GM18526 (cell line): Measurements from ENCODE around the gene GRK2.

ENCODE experiments used
- POLR2A ChIP-seq: IDR thresholded peaks from 3 replicates; pipeline ENCODE4 v1.6.1; 2011; ENCODE audit not compliant: insufficient read length; ENCODE audit errors: extremely low read depth

GRK2 gene

GRCh38 chr11:67295846-67296245 is 29.6 kb downstream of the GRK2 start:
- TF ChIP-seq POLR2A = no peak

DNA sequence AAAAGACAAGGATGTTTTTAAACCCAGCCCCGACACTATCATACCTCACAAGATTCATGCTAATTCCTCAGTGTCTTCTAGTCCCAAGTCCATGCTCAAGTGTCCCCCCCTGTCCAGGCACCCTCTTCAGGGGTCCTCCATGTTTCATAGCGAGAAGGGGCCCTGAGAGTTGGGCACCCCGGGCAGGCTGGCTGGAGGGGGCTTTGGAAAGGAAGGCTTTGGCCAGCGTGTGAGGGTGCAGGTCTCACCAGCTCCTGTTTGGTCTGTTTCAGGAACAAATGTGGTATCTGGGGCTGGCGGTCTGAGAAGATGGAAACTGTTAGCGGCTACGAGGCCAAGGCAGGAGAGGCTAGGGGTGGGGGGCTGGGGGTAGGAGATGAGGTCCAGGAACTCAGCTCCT is 32.5 kb downstream of the GRK2 start:
- TF ChIP-seq POLR2A = no peak

DNA sequence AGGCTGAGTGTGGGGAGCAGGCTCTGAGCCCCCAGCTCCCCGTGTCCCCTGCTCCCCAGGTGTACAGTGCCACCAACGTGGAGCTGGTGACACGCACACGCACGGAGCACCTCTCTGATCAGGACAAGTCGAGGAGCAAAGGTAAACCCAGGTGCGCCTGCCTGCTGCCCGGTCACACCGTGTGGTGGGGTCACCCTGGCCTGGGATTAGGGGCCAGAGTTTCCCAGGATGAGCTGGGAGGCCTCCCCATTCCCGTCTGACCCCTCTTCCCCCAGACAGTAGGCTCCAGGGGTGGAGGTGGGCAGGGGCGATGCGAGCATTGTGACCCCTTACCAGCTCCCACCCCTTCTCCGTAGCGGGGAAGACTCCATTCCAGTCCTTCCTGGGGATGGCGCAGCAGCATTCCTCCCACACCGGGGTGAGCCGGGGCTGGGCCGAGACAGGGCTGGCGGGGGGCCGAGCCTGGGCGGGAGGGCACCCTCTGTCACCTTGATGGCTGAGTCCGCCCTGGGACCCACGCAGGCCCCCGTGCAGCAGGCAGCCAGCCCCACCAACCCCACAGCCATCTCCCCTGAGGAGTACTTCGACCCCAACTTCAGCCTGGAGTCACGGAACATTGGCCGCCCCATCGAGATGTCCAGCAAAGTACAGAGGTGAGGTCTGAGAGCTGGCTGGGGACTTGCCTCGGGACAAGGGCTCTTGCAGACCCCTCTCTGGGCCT is 33.4 kb downstream of the GRK2 start:
- TF ChIP-seq POLR2A = no peak

DNA sequence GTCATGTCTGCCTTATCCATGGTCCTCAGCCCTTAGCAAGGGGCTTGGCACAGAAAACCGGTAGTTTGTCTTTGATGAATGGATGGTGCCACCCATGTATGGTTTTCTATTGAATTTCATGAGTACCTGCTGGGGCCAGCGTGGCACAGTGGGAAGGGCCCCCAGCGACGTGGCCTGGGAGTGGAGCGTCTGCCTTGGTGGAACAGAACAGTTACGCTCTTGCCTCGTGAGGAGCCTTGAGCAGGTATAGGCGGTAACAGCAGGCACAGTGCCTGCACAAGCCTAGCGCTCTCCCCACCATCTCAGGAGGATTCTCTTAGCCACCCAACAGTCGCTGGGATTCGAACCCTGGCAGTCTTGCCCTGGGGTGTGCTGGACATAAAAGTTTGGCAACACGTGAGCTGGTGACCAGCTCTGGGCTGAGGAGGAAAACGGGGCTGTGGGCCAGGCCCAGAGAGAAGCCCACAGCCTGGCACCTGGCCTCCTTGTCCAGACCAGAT is 34.0 kb downstream of the GRK2 start:
- TF ChIP-seq POLR2A = no peak

GRCh38 chr11:67300756-67301312 is 34.6 kb downstream of the GRK2 start:
- no peak for TF ChIP-seq POLR2A

DNA sequence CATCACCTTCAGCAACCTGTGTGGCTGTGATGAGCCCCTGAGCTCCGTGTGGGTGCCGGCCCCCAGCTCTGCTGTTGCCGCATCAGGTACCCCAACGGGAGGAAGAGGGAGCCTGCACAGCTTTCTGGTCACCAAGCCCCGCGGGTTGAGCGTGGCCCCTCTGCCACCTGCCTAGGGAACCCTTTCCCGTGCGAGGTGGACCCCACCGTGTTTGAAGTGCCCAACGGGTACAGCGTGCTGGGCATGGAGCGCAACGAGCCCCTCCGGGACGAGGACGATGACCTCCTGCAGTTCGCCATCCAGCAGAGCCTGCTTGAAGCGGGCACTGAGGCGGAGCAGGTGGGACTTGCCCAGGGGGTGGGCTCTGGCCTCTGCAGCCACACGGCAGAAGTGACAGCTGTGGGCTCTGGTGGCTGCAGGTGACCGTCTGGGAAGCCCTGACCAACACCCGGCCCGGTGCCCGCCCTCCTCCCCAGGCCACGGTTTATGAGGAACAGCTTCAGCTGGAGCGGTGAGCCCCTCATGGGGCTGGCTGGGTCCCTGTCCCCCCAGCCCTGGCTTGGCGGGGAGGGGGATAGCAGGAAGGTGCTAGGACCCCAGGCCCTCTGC is 35.1 kb downstream of the GRK2 start:
- no peak for TF ChIP-seq POLR2A

DNA sequence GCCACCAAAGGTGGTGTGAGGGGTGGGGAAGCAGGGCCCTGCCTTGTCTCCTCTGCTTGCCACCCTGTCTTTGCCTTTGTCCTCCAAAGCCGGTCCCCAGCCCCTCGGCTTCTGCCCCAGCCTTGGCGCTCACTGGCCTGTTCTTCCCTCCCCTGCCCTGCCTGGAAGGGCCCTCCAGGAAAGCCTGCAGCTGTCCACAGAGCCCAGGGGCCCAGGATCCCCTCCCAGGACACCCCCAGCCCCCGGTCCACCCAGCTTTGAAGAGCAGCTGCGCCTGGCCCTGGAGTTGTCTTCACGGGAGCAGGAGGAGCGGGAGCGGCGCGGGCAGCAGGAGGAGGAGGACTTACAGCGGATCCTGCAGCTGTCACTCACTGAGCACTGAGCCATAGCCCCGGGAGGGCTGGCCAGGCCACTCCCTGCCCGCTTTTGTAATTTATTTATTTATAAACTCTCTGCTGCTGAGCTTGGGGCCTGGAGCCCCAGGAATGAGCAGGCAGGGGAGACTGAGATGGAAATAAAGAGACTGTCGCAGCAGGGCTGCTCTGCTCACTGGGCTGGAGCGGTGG is 35.8 kb downstream of the GRK2 start:
- no peak for TF ChIP-seq POLR2A

GRCh38 chr11:67302571-67303131 is 36.4 kb downstream of the GRK2 start:
- TF ChIP-seq POLR2A = no peak

- TF ChIP-seq POLR2A = no peak
These were observed 37.0 kb downstream of the GRK2 start, which contains the start of gene SSH3 for GRCh38 chr11:67303132-67303834. SSH3 (plus strand) TSS chr11:67303530; CDS start chr11:67303626, 96 bp downstream.

GRCh38 chr11:67303835-67304411 is 37.6 kb downstream of the GRK2 start:
- TF ChIP-seq POLR2A = no peak

DNA sequence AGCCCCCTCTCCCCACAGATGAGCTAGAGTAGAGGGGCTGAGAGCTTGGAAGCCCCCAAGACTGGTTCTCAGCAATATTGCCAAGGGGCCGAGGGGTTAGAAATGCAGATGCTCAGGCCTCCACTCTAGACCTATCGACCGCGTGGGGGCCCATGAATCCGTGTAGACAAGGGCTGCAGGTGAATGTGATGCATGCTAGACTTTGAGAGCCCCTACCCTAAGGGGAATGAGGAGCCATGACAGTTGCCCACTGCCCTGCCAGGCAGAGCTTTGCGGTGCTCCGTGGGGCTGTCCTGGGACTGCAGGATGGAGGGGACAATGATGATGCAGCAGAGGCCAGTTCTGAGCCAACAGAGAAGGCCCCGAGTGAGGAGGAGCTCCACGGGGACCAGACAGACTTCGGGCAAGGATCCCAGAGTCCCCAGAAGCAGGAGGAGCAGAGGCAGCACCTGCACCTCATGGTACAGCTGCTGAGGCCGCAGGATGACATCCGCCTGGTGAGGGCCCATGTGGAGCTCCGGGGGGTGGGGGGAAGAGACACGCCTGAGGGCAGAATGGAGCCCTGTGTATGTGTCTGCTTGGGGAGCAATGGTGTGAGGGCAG is 38.3 kb downstream of the GRK2 start:
- TF ChIP-seq POLR2A = no peak

DNA sequence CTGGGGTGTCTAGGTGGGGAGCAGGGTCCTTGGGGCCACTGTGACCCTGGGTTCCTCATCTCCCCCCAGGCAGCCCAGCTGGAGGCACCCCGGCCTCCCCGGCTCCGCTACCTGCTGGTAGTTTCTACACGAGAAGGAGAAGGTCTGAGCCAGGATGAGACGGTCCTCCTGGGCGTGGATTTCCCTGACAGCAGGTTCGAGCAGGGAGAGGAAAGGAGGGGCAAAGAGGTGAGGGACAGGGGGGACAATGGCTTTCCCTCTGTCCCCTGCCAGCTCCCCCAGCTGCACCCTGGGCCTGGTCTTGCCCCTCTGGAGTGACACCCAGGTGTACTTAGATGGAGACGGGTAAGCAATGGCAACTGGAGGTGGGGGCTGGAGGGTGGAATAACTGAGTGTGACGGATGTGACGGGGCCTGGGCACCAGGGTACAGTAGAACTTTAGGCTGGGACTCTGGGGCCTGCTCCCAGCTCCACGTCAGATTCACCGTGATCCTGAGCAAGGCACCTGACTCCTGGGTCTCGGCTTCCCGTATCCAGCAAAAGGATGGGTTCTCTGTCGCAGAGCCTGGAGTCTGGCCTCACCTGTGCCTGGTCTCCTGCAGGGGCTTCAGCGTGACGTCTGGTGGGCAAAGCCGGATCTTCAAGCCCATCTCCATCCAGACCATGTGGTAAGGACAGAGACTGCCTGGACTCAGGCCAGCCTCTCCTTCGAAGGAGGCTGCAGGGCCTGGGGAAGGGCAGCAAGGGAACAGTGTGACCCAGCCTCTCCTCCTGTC is 40.7 kb downstream of the GRK2 start:
- no peak for TF ChIP-seq POLR2A

DNA sequence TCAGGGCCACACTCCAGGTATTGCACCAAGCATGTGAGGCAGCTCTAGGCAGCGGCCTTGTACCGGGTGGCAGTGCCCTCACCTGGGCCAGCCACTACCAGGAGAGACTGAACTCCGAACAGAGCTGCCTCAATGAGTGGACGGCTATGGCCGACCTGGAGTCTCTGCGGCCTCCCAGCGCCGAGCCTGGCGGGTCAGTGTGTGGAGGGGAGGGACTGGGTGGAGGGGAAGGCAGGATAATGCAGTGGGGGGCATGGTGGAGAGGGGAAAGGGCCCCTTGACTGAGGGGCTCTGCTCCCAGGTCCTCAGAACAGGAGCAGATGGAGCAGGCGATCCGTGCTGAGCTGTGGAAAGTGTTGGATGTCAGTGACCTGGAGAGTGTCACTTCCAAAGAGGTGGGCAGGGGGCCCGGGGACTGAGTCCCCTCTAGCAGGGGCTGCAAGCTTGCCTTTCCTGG is 41.3 kb downstream of the GRK2 start:
- no peak for TF ChIP-seq POLR2A
